Measurements from ENCODE around the gene CNKSR1.

Gene CNKSR1

DNA sequence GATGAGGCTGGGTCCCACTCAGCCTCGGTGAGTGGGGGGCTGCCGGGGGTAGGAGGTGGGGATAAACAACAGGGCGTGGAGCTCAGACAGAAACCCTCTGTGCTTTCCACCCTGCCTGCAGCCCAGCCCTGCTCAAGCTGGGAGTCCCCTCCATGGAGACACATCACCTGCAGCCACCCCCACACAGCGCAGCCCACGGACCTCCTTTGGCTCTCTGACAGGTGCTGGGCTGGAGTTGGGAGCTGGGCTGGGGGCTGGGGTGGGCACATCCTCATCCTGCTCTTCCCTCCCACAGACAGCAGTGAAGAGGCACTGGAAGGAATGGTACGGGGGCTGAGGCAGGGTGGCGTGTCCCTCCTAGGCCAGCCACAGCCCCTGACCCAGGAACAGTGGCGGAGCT, 11.2 kb downstream of the CNKSR1 start:
- no peak overlapping the region for H3K27ac ChIP-seq (ENCODE audit: low read depth, low read length)
- no peaks in the 10 kb centered on the region for H3K27me3 ChIP-seq (ENCODE audit: insufficient read depth, low read length)
- H3K4me3 ChIP-seq (ENCODE audit: low read depth, low read length), result no peak overlapping the region
- H3K79me2 ChIP-seq (ENCODE audit: control insufficient read depth, insufficient read depth, low read length, unreplicated experiment), result no peaks in the 10 kb centered on the region
- no peaks in the 10 kb centered on the region for H3K4me1 ChIP-seq (ENCODE audit: control insufficient read depth, insufficient read depth, low read length, unreplicated experiment)
- H2AFZ ChIP-seq (ENCODE audit: low read length, unreplicated experiment), result no peak overlapping the region
- no peaks in the 10 kb centered on the region for H3K36me3 ChIP-seq (ENCODE audit: insufficient read depth, low read length)

- Histone ChIP-seq H3K36me3 (ENCODE audit: insufficient read depth, low read length) (no peaks in the 10 kb centered on the region), H3K4me1 (ENCODE audit: control insufficient read depth, insufficient read depth, low read length, unreplicated experiment) (no peaks in the 10 kb centered on the region), H3K4me3 (ENCODE audit: low read depth, low read length) (no peak overlapping the region), H3K27me3 (ENCODE audit: insufficient read depth, low read length) (no peaks in the 10 kb centered on the region), H3K79me2 (ENCODE audit: control insufficient read depth, insufficient read depth, low read length, unreplicated experiment) (no peaks in the 10 kb centered on the region), H3K27ac (ENCODE audit: low read depth, low read length) (no peak overlapping the region), H2AFZ (ENCODE audit: low read length, unreplicated experiment) (no peak overlapping the region)
Measured at GRCh38 chr1:26189331-26189730, 12.0 kb downstream of the CNKSR1 start.

DNA sequence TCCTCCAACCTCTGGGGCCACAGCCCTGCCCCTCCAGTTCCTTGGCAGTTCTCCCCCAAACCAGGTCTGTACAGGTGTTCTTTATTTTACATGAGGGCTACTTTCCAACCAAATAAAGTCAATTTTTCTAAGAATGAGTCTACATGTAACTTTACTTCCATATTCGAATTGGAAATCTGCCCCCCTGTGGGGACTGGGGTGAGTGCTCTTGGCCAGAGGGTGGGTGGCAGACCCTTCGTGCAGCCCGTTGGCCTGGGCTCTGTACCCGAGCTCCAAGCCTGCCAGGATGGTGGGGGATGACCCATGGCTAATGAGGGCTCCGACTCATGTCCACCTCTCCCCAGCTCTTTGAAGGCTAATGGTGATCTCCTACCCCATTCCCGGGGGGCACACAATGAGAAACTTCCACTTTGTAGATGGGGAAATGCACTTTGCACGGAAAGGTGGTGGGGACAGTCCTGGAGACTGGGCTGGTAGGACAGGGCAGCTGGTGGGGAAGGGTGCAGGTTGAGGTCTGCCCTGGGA, 12.5 kb downstream of the CNKSR1 start:
- Histone ChIP-seq H3K36me3 (ENCODE audit: insufficient read depth, low read length) (no peaks in the 10 kb centered on the region), H3K27ac (ENCODE audit: low read depth, low read length) (no peak overlapping the region), H3K79me2 (ENCODE audit: control insufficient read depth, insufficient read depth, low read length, unreplicated experiment) (no peaks in the 10 kb centered on the region), H3K4me3 (ENCODE audit: low read depth, low read length) (no peak overlapping the region), H2AFZ (ENCODE audit: low read length, unreplicated experiment) (no peak overlapping the region), H3K27me3 (ENCODE audit: insufficient read depth, low read length) (no peaks in the 10 kb centered on the region), H3K4me1 (ENCODE audit: control insufficient read depth, insufficient read depth, low read length, unreplicated experiment) (no peaks in the 10 kb centered on the region)

DNA sequence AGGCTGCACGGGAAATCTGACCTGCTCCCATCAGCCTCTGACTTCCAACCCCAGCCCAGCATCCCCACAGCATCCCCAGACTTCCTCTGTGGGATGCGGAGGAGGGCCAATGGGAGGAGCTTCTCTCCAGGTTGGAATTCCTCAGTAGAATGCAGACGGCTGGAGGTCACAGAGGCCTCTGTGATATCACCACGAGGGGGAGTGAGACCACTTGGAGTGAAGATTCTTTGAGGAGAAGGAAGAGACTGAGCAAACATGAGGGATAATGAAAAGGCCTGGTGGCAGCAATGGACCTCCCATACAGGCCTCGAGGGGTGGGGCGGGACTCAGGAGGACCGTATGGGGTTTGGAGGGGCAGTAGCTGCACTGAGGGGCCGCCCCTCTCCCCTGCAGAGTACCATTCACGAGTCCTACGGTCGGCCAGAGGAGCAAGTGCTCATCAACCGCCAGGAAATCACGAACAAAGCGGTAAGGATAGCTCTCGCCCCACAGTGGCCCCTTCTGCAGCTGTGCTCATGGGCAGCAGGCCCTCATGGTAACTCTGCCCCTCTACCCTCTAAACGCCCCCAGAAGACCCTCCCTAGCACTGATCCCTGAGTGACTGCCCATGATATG, 13.2 kb downstream of the CNKSR1 start, which contains the start of gene CATSPER4:
TSS of gene CATSPER4 (plus strand) at position 230 of the 615 bp plus-strand sequence. CDS start at position 256, 26 bp downstream.
- H3K36me3 ChIP-seq (ENCODE audit: insufficient read depth, low read length), result no peaks in the 10 kb centered on the region

GRCh38 chr1:26191739-26192138, 14.4 kb downstream of the CNKSR1 start:
- no peak overlapping the region for H2AFZ ChIP-seq (ENCODE audit: low read length, unreplicated experiment)
- H3K4me3 ChIP-seq (ENCODE audit: low read depth, low read length), result no peak overlapping the region
- no peaks in the 10 kb centered on the region for H3K36me3 ChIP-seq (ENCODE audit: insufficient read depth, low read length)
- H3K4me1 ChIP-seq (ENCODE audit: control insufficient read depth, insufficient read depth, low read length, unreplicated experiment), result no peaks in the 10 kb centered on the region
- H3K27ac ChIP-seq (ENCODE audit: low read depth, low read length), result no peak overlapping the region
- H3K27me3 ChIP-seq (ENCODE audit: insufficient read depth, low read length), result no peaks in the 10 kb centered on the region
- no peaks in the 10 kb centered on the region for H3K79me2 ChIP-seq (ENCODE audit: control insufficient read depth, insufficient read depth, low read length, unreplicated experiment)

More for the DNA sequence above, 13.2 kb downstream of the CNKSR1 start, which contains the start of gene CATSPER4:
- Histone ChIP-seq H2AFZ (ENCODE audit: low read length, unreplicated experiment) (no peak within 1 kb of the TSS), H3K4me1 (ENCODE audit: control insufficient read depth, insufficient read depth, low read length, unreplicated experiment) (no peaks in the 10 kb centered on the region), H3K4me3 (ENCODE audit: low read depth, low read length) (no peak within 1 kb of the TSS), H3K27ac (ENCODE audit: low read depth, low read length) (no peak within 1 kb of the TSS), H3K27me3 (ENCODE audit: insufficient read depth, low read length) (no peaks in the 10 kb centered on the region), H3K79me2 (ENCODE audit: control insufficient read depth, insufficient read depth, low read length, unreplicated experiment) (no peaks in the 10 kb centered on the region)

- H3K4me1 ChIP-seq (ENCODE audit: control insufficient read depth, insufficient read depth, low read length, unreplicated experiment), result no peaks in the 10 kb centered on the region
- H2AFZ ChIP-seq (ENCODE audit: low read length, unreplicated experiment), result no peak overlapping the region
- no peaks in the 10 kb centered on the region for H3K36me3 ChIP-seq (ENCODE audit: insufficient read depth, low read length)
- no peaks in the 10 kb centered on the region for H3K27me3 ChIP-seq (ENCODE audit: insufficient read depth, low read length)
- no peaks in the 10 kb centered on the region for H3K79me2 ChIP-seq (ENCODE audit: control insufficient read depth, insufficient read depth, low read length, unreplicated experiment)
- H3K4me3 ChIP-seq (ENCODE audit: low read depth, low read length), result no peak overlapping the region
- H3K27ac ChIP-seq (ENCODE audit: low read depth, low read length), result no peak overlapping the region
Measured at GRCh38 chr1:26195805-26196204, 18.5 kb downstream of the CNKSR1 start.

- no peaks in the 10 kb centered on the region for H3K27me3 ChIP-seq (ENCODE audit: insufficient read depth, low read length)
- no peak overlapping the region for H2AFZ ChIP-seq (ENCODE audit: low read length, unreplicated experiment)
- H3K36me3 ChIP-seq (ENCODE audit: insufficient read depth, low read length), result no peaks in the 10 kb centered on the region
- H3K79me2 ChIP-seq (ENCODE audit: control insufficient read depth, insufficient read depth, low read length, unreplicated experiment), result no peaks in the 10 kb centered on the region
- no peak overlapping the region for H3K4me3 ChIP-seq (ENCODE audit: low read depth, low read length)
- H3K4me1 ChIP-seq (ENCODE audit: control insufficient read depth, insufficient read depth, low read length, unreplicated experiment), result no peaks in the 10 kb centered on the region
- H3K27ac ChIP-seq (ENCODE audit: low read depth, low read length), result no peak overlapping the region
Measured at GRCh38 chr1:26197301-26197700, 20.0 kb downstream of the CNKSR1 start.

GRCh38 chr1:26197813-26198212, 20.5 kb downstream of the CNKSR1 start:
- no peaks in the 10 kb centered on the region for H3K4me1 ChIP-seq (ENCODE audit: control insufficient read depth, insufficient read depth, low read length, unreplicated experiment)
- 0 out of 2 replicates have a peak, but pooled peaks cover 5% of the 10 kb centered on the region for H3K27me3 ChIP-seq (ENCODE audit: insufficient read depth, low read length)
- no peaks in the 10 kb centered on the region for H3K36me3 ChIP-seq (ENCODE audit: insufficient read depth, low read length)
- H3K4me3 ChIP-seq (ENCODE audit: low read depth, low read length), result no peak overlapping the region
- H2AFZ ChIP-seq (ENCODE audit: low read length, unreplicated experiment), result no peak overlapping the region
- H3K79me2 ChIP-seq (ENCODE audit: control insufficient read depth, insufficient read depth, low read length, unreplicated experiment), result no peaks in the 10 kb centered on the region
- H3K27ac ChIP-seq (ENCODE audit: low read depth, low read length), result no peak overlapping the region

DNA sequence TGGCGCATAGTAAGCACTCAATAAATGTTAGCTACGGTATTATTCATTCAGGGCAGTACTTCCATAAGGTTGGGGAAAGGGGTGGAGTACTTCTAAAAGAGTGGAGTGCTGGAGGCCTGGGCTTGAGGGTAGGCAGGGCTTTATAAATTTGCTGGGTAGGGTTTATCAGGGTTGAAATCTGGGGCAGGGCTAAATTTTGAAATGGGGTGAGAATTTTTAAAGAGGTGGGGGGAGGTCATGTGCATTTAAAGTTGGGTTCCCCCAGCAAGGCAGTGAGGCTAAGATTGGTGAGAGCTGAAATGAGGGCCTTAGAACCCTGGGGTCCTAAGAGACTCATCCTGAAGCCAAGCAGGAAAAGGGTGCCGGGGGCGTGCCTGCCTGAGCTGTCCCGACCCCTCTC, 23.1 kb downstream of the CNKSR1 start:
- H2AFZ ChIP-seq (ENCODE audit: low read length, unreplicated experiment), result no peak overlapping the region
- no peaks in the 10 kb centered on the region for H3K4me1 ChIP-seq (ENCODE audit: control insufficient read depth, insufficient read depth, low read length, unreplicated experiment)
- no peaks in the 10 kb centered on the region for H3K79me2 ChIP-seq (ENCODE audit: control insufficient read depth, insufficient read depth, low read length, unreplicated experiment)
- H3K36me3 ChIP-seq (ENCODE audit: insufficient read depth, low read length), result no peaks in the 10 kb centered on the region
- H3K27me3 ChIP-seq (ENCODE audit: insufficient read depth, low read length), result peaks cover 17% of the 10 kb centered on the region
- H3K4me3 ChIP-seq (ENCODE audit: low read depth, low read length), result no peak overlapping the region
- H3K27ac ChIP-seq (ENCODE audit: low read depth, low read length), result no peak overlapping the region

DNA sequence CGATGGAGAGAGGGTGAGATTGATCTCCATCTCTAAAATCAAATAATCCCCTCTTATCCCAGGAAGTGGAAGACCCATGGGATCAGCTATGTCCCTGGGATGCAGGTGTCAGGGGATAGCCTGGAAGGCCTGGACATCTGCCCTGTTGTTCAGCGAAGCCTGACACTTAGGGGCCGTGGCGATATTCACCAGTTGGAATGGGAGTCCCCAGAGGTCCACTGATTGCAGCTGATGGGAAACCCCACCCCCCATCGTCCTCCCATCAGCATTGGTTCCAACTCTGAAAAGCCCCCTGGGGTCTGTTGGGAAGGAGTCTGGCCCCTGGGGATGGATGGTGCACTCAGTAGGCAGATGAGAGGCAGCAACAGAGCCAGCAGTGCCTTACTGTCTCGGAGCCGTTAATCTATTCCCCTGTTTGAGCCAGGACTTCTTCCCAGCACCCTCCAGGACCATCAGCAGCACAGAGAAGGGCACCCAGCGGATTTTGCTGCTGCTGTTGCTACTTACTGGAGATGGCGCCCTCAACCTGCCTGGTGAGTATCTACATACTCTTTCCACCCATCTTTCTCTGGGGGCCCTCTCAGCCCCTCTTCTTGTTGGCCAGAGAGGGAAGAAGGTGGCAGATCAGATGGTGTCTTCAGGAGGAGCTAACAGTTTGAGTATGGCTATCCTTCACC, 26.5 kb downstream of the CNKSR1 start:
- peaks cover 17% of the 10 kb centered on the region for H3K27me3 ChIP-seq (ENCODE audit: insufficient read depth, low read length)
- no peak overlapping the region for H3K4me3 ChIP-seq (ENCODE audit: low read depth, low read length)
- H3K4me1 ChIP-seq (ENCODE audit: control insufficient read depth, insufficient read depth, low read length, unreplicated experiment), result no peaks in the 10 kb centered on the region
- H3K79me2 ChIP-seq (ENCODE audit: control insufficient read depth, insufficient read depth, low read length, unreplicated experiment), result no peaks in the 10 kb centered on the region
- H2AFZ ChIP-seq (ENCODE audit: low read length, unreplicated experiment), result no peak overlapping the region
- no peak overlapping the region for H3K27ac ChIP-seq (ENCODE audit: low read depth, low read length)
- no peaks in the 10 kb centered on the region for H3K36me3 ChIP-seq (ENCODE audit: insufficient read depth, low read length)

All from ACC112 (cell line).